HepG2 (cell line): ENCODE results near the gene NXN. TPM values are rescaled to one million over a fixed set of nuclear protein-coding genes. Genes with fewer than 3 reads are reported as not detected.

ENCODE experiments used
- FOSL1 ChIP-seq: sonication (generic); formaldehyde crosslinking; IDR thresholded peaks from 2 replicates; pipeline ENCODE4 v1.9.0; 2021; ENCODE audit warnings: missing genetic modification reagents, borderline replicate concordance
- GPN1 ChIP-seq: sonication (generic); formaldehyde crosslinking; IDR thresholded peaks from 2 replicates; pipeline ENCODE4 v1.5.1; 2020; ENCODE audit warnings: missing genetic modification reagents, borderline replicate concordance
- GTF3A ChIP-seq: sonication (generic); formaldehyde crosslinking; conservative IDR thresholded peaks from 2 replicates; pipeline ENCODE4 v1.4.0; 2020; ENCODE audit warnings: mild to moderate bottlenecking, missing genetic modification reagents
- HOXA3 ChIP-seq: sonication (generic); formaldehyde crosslinking; IDR thresholded peaks from 2 replicates; pipeline ENCODE4 v1.5.0; 2020; ENCODE audit warnings: missing genetic modification reagents
- MTA3 ChIP-seq: sonication (generic); formaldehyde crosslinking; IDR thresholded peaks from 2 replicates; pipeline ENCODE4 v1.4.0; 2020; ENCODE audit warnings: missing genetic modification reagents
- MTF2 ChIP-seq: sonication (generic); formaldehyde crosslinking; IDR thresholded peaks from 2 replicates; pipeline ENCODE4 v1.5.0; 2020; ENCODE audit warnings: missing genetic modification reagents, borderline replicate concordance
- PATZ1 ChIP-seq: sonication (generic); formaldehyde crosslinking; IDR thresholded peaks from 2 replicates; pipeline ENCODE4 v1.4.0; 2020; ENCODE audit warnings: missing genetic modification reagents
- PAXIP1 ChIP-seq: sonication (generic); formaldehyde crosslinking; conservative IDR thresholded peaks from 2 replicates; pipeline ENCODE4 v1.4.0; 2020; ENCODE audit warnings: mild to moderate bottlenecking, missing genetic modification reagents, moderate library complexity
- RARG ChIP-seq: sonication (generic); formaldehyde crosslinking; IDR thresholded peaks from 2 replicates; pipeline ENCODE4 v1.4.0; 2020; ENCODE audit warnings: low read depth, mild to moderate bottlenecking, missing genetic modification reagents
- SATB2 ChIP-seq: sonication (generic); formaldehyde crosslinking; IDR thresholded peaks from 2 replicates; pipeline ENCODE4 v1.5.0; 2020; ENCODE audit warnings: missing genetic modification reagents
- ZBTB10 ChIP-seq: sonication (generic); formaldehyde crosslinking; IDR thresholded peaks from 2 replicates; pipeline ENCODE4 v1.4.0; 2020; ENCODE audit warnings: missing genetic modification reagents, borderline replicate concordance
- ZBTB26 ChIP-seq: IDR thresholded peaks from 2 replicates; pipeline ENCODE4 v1.6.1; 2016; ENCODE audit warnings: missing compliant biosample characterization, missing genetic modification reagents, borderline replicate concordance
- polyA plus RNA-seq, 8 experiments: library from polyadenylated mRNA; depleted of rRNA in 3 of 8; stranded (reverse) in 7 of 8; unstranded in 1 of 8; fragments of >200 nt; fragmentation: Illumina TruSeq in 4 of 8; extraction: Trizol in 4 of 8; gene quantifications; 2 replicates each; pipeline versions ENCODE4 v1.2.1 to v1.2.3, GENCODE V29; 2011 to 2016; ENCODE audit warnings: low read depth in 4 of 8, missing spikeins in 1 of 8, mixed read lengths in 1 of 8; ENCODE audit not compliant: insufficient read depth in 1 of 8
- total RNA-seq, 5 experiments: library from RNA; depleted of rRNA; stranded (reverse); fragments of >200 nt; fragmentation: Illumina TruSeq; extraction: Trizol; gene quantifications; 2 replicates each; pipeline ENCODE4 v1.2.3, GENCODE V29; 2016; ENCODE audit warnings: low read depth in 1 of 5

Gene NXN
- total and polyA plus RNA-seq, 2 of the 13 experiments (the other 11 are each of a cell fraction or from before 2014, with no cell fraction given) = 22.2 to 24.3 TPM

GRCh38 chr17:781805-782731 lies 197.5 kb downstream of the NXN start, which contains the start of the genes GLOD4 and MRM3 (continued):
- TF ChIP-seq GPN1 (CRISPR knock-in tag) (no peak), ZBTB10 (no peak), PAXIP1 (peak; percentile 43), MTA3 (CRISPR knock-in tag) (no peak), PATZ1 (CRISPR knock-in tag) (peak; percentile 56), MTF2 (0 out of 2 replicates have a peak, but pooled peaks have one; percentile 33), FOSL1 (CRISPR knock-in tag) (no peak), HOXA3 (CRISPR knock-in tag) (peak; percentile 100), GTF3A (CRISPR knock-in tag) (no peak), SATB2 (CRISPR knock-in tag) (no peak), ZBTB26 (CRISPR knock-in tag) (peak; percentile 92), RARG (CRISPR knock-in tag) (no peak; the same call in 1 of the 2 replicates)
